Lung (tissue), 12 donors: ENCODE results near the gene GUCY1A1. TPM values are rescaled to one million over a fixed set of nuclear protein-coding genes. Genes with fewer than 3 reads are reported as not detected.

Source experiments
- ATAC-seq: fragments of 200-7000 bp; cut with Tn5 transposase; one replicate; pipeline ENCODE4 v1.9.1; 2020; ENCODE audit warnings: moderate number of reproducible peaks; ENCODE audit not compliant: insufficient read depth, low FRiP score
- DNase-seq, 3 donors: peaks; one replicate each; pipeline ENCODE4 v3.0.0-alpha.2; 2013 to 2017
- H3K27ac ChIP-seq, 2 donors: one replicate each; pipeline ENCODE4 v1.5.1; 2013; ENCODE audit warnings: mild to moderate bottlenecking in 2 of 2, moderate library complexity in 2 of 2, control low read depth in 1 of 2, inconsistent platforms in 1 of 2, low read depth in 1 of 2, low read length in 1 of 2
- H3K27me3 ChIP-seq, 3 donors: one replicate each; pipeline ENCODE4 v1.5.1; 2013; ENCODE audit warnings: low read length in 2 of 3; ENCODE audit not compliant: control insufficient read depth in 3 of 3, insufficient read depth in 3 of 3
- H3K36me3 ChIP-seq, 4 donors: one replicate each; pipeline ENCODE4 v1.5.1; 2013; ENCODE audit warnings: low read length in 4 of 4, mild to moderate bottlenecking in 1 of 4, moderate library complexity in 1 of 4; ENCODE audit not compliant: control insufficient read depth in 4 of 4, insufficient read depth in 4 of 4
- H3K4me1 ChIP-seq, 5 donors: one replicate each; pipeline ENCODE4 v1.5.1; 2013; ENCODE audit warnings: low read length in 5 of 5, mild to moderate bottlenecking in 2 of 5, moderate library complexity in 1 of 5; ENCODE audit not compliant: control insufficient read depth in 5 of 5, insufficient read depth in 5 of 5
- H3K4me3 ChIP-seq: one replicate; pipeline ENCODE4 v1.5.1; 2013; ENCODE audit warnings: mild to moderate bottlenecking, control low read depth, moderate library complexity
- H3K9ac ChIP-seq, 2 donors: one replicate each; pipeline ENCODE4 v1.5.1; 2013; ENCODE audit warnings: low read length in 2 of 2, control low read depth in 1 of 2; ENCODE audit not compliant: insufficient read depth in 1 of 2
- H3K9me3 ChIP-seq, 4 donors: one replicate each; pipeline ENCODE4 v1.5.1; 2013; ENCODE audit warnings: low read length in 3 of 4, mild to moderate bottlenecking in 1 of 4, moderate library complexity in 1 of 4; ENCODE audit not compliant: control insufficient read depth in 4 of 4, insufficient read depth in 3 of 4
- WGBS, 2 donors: extraction: QIAGEN DNeasy Blood & Tissue Kit; methylation state at CpG; one replicate each; pipeline ENCODE4 v1.1.7; 2013; 5-methylcytosine and 5-hydroxymethylcytosine counted together
- polyA plus RNA-seq, 2 donors: library from polyadenylated mRNA; stranded (reverse); fragments of 200-250 nt; gene quantifications; one replicate each; pipeline ENCODE4 v1.2.1, GENCODE V29; 2013
- total RNA-seq, 2 donors: library from RNA; depleted of rRNA in 1 of 2; stranded (reverse); fragments of >200 nt in 1 of 2; gene quantifications; one replicate each; pipeline ENCODE4 v1.2.1, GENCODE V29; 2014 to 2021
- TF ChIP-seq, protein P1 (sequence below): IDR thresholded peaks from 2 replicates; pipeline ENCODE4 v1.5.1; 2012; ENCODE audit warnings: mild to moderate bottlenecking; ENCODE audit errors: control extremely low read depth, extremely low read depth
- donor health status: control.
- donor health status: control.
- donor health status: Bipolar disorder and iron deficiency.
- donor health status: healthy.
- donor health status: DM: yes; HTN: yes; CAD: no.

GUCY1A1 gene
- total and polyA plus RNA-seq, 4 donors, result 8.0 to 115 (median 28.5) TPM

DNA sequence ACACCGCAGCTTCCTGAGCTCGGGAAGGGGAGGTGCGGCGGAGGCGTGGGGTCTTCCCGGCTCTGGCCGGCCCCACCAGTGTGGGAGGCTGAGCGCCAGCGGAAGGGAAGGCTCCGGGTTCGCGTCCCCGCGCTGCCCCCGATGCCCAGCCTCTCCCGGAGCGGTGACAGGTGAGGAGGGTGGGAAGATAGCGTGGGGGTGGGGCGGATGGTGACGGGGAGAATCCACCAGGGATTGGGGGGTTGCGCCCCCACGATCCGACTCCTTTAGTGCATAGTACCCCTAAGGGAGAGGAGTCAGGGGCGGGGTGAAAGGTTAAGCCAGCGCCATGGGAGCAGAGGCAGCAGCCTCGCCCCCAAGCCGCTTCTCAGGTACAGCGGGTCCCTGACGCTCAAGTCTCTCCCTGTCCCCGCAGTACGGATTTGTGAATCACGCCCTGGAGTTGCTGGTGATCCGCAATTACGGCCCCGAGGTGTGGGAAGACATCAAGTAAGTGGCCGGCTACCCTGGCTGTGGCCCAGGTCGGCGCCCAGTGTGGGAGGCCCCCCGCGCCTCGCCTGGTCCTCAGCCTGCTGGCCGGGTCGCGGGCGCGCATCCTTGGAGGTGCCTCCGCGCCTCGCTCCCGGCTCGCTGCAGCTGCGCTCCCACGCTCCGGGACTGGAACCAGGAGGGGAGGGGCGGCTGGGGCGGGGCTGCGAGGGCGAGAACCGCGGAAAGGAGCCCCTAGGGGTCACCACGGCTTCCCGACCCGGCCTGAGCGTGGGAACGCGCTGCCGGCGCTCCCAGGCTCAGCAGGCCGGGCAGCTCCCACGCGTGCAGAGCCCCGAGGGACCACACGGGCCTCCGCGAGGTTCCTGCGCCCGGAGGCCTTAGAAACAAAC is 93.0 kb downstream of the GUCY1A1 start:
- ATAC-seq (peak; percentile 44), DNase-seq (peak; percentile 67 to 77 (median 72))
- H3K4me1 ChIP-seq, result peaks cover 0 to 26% (median 5%) of the 10 kb centered on the region in 5 donors
- H3K27me3 ChIP-seq, result no peaks in the 10 kb centered on the region
- H3K4me3 ChIP-seq, result peak overlapping the region; percentile 68
- peak overlapping the region; percentile 50 to 74 for H3K9ac ChIP-seq
- no peaks in the 10 kb centered on the region for H3K36me3 ChIP-seq
- H3K9me3 ChIP-seq, result no peaks in the 10 kb centered on the region
- WGBS, 2 donors, result 1 to 2% methylated on average over 62 to 77 of the region's 77 CpGs
- H3K27ac ChIP-seq, result peak overlapping the region; percentile 86 to 94
- TF ChIP-seq, protein P1, sequence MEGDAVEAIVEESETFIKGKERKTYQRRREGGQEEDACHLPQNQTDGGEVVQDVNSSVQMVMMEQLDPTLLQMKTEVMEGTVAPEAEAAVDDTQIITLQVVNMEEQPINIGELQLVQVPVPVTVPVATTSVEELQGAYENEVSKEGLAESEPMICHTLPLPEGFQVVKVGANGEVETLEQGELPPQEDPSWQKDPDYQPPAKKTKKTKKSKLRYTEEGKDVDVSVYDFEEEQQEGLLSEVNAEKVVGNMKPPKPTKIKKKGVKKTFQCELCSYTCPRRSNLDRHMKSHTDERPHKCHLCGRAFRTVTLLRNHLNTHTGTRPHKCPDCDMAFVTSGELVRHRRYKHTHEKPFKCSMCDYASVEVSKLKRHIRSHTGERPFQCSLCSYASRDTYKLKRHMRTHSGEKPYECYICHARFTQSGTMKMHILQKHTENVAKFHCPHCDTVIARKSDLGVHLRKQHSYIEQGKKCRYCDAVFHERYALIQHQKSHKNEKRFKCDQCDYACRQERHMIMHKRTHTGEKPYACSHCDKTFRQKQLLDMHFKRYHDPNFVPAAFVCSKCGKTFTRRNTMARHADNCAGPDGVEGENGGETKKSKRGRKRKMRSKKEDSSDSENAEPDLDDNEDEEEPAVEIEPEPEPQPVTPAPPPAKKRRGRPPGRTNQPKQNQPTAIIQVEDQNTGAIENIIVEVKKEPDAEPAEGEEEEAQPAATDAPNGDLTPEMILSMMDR, result no peak

DNA sequence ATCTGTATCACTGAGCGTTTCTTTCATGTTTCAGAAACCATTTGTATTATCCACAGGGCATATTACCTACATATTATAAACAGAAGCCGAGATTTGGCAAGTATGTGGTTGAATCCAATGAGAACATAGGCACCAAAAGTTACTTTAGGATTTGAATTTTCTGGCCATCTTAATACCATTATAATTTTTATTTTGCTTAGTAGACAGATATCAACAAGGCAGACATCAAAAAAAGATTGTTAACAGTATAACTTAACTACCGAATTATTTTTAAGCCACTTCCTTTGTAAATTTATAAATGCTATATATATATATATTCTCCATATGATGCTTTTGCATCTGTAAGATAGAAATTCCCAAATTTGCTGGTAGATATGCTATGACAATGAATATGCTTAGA is 94.4 kb downstream of the GUCY1A1 start:
- H3K4me1 ChIP-seq, result peaks cover 0 to 27% (median 5%) of the 10 kb centered on the region in 5 donors
- TF ChIP-seq, protein P1, result no peak
- no peak for ATAC-seq
- WGBS, 2 donors, result 91 to 92% methylated on average over 3 of the region's 3 CpGs
- H3K9me3 ChIP-seq, result no peaks in the 10 kb centered on the region
- H3K4me3 ChIP-seq, result no peak overlapping the region
- peak overlapping the region in 1 of 2 donors; percentile 43 for H3K9ac ChIP-seq
- DNase-seq, result no peak
- no peak overlapping the region for H3K27ac ChIP-seq
- no peaks in the 10 kb centered on the region for H3K27me3 ChIP-seq
- H3K36me3 ChIP-seq, result peaks cover 0 to 2% (median 0%) of the 10 kb centered on the region in 4 donors

DNA sequence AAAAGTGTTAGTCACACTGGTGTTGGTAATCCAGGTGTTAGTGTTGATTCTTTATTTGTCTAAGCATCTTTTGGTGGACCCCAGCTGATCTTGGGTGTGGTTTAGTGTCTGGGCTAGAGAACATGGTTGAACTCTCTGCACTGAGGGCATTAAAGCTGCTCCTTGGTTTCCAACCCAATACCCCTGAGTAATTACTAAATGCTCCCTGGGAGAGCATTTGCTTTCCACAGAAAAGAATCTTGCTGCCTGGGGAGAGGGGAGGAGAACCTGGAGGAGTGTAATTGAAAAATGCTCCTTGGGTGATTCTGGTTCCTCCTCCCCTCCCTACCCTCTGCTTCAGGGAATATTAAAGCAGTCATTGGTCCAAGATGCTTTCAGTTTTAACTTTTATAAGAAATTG is 95.3 kb downstream of the GUCY1A1 start:
- DNase-seq (peak in 1 of 3 donors; percentile 31), ATAC-seq (no peak)
- Histone ChIP-seq H3K4me1 (peaks cover 0 to 34% (median 5%) of the 10 kb centered on the region in 5 donors), H3K27ac (no peak overlapping the region), H3K9ac (no peak overlapping the region), H3K4me3 (no peak overlapping the region), H3K9me3 (no peaks in the 10 kb centered on the region), H3K27me3 (no peaks in the 10 kb centered on the region), H3K36me3 (peaks cover 0 to 2% (median 0%) of the 10 kb centered on the region in 4 donors)
- TF ChIP-seq, protein P1, result no peak
